HepG2 (cell line): Measurements from ENCODE around the gene WWC1.

Source experiments
- ELF4 ChIP-seq: sonication (generic); formaldehyde crosslinking; IDR thresholded peaks from 2 replicates; pipeline ENCODE4 v1.5.0; 2020; ENCODE audit warnings: missing genetic modification reagents, mild to moderate bottlenecking, moderate library complexity, borderline replicate concordance
- EP300 ChIP-seq, 3 experiments: sonication (generic) in 1 of 3; formaldehyde crosslinking in 1 of 3; IDR thresholded peaks; 2 replicates each; pipeline versions ENCODE4 v1.5.1 to v1.6.1; 2011 to 2020; ENCODE audit warnings: low read depth in 2 of 3, low read length in 2 of 3, borderline replicate concordance in 1 of 3, improper control_type of control experiment in 1 of 3, mild to moderate bottlenecking in 1 of 3, missing genetic modification reagents in 1 of 3, moderate library complexity in 1 of 3
- FOXK2 ChIP-seq: fragments of 450-650 bp; IDR thresholded peaks from 2 replicates; pipeline ENCODE4 v1.6.1; 2016
- GATAD1 ChIP-seq: IDR thresholded peaks from 2 replicates; pipeline ENCODE4 v1.6.1; 2016; ENCODE audit warnings: missing genetic modification reagents, missing compliant biosample characterization
- HOXA7 ChIP-seq: sonication (generic); formaldehyde crosslinking; IDR thresholded peaks from 2 replicates; pipeline ENCODE4 v1.8.1; 2022; ENCODE audit warnings: mild to moderate bottlenecking, missing genetic modification reagents, moderate library complexity
- JUNB ChIP-seq: sonication (generic); formaldehyde crosslinking; IDR thresholded peaks from 2 replicates; pipeline ENCODE4 v1.8.0; 2022; ENCODE audit warnings: missing genetic modification reagents, mild to moderate bottlenecking, borderline replicate concordance
- POLR2AphosphoS5 ChIP-seq: IDR thresholded peaks from 2 replicates; pipeline ENCODE4 v1.6.1; 2012; ENCODE audit warnings: low read depth, low read length
- RAD21 ChIP-seq: fragments of 450-650 bp; formaldehyde crosslinking; IDR thresholded peaks from 2 replicates; pipeline ENCODE4 v1.5.0; 2020; ENCODE audit warnings: mild to moderate bottlenecking
- SIN3A ChIP-seq: IDR thresholded peaks from 2 replicates; pipeline ENCODE4 v1.6.1; 2011; ENCODE audit warnings: low read depth, mild to moderate bottlenecking, control low read depth, low read length, borderline replicate concordance
- YY1 ChIP-seq: IDR thresholded peaks from 2 replicates; pipeline ENCODE4 v1.6.1; 2011; ENCODE audit warnings: low read length, low read depth, moderate library complexity, mild to moderate bottlenecking; ENCODE audit not compliant: insufficient read depth, insufficient replicate concordance
- ZFP91 ChIP-seq: sonication (generic); formaldehyde crosslinking; IDR thresholded peaks from 2 replicates; pipeline ENCODE4 v1.9.0; 2022; ENCODE audit warnings: missing genetic modification reagents, mild to moderate bottlenecking, borderline replicate concordance
- TF ChIP-seq, protein P1 (sequence below): sonication (generic); formaldehyde crosslinking; IDR thresholded peaks from 2 replicates; pipeline ENCODE4 v1.4.0; 2020; ENCODE audit warnings: missing genetic modification reagents

DNA sequence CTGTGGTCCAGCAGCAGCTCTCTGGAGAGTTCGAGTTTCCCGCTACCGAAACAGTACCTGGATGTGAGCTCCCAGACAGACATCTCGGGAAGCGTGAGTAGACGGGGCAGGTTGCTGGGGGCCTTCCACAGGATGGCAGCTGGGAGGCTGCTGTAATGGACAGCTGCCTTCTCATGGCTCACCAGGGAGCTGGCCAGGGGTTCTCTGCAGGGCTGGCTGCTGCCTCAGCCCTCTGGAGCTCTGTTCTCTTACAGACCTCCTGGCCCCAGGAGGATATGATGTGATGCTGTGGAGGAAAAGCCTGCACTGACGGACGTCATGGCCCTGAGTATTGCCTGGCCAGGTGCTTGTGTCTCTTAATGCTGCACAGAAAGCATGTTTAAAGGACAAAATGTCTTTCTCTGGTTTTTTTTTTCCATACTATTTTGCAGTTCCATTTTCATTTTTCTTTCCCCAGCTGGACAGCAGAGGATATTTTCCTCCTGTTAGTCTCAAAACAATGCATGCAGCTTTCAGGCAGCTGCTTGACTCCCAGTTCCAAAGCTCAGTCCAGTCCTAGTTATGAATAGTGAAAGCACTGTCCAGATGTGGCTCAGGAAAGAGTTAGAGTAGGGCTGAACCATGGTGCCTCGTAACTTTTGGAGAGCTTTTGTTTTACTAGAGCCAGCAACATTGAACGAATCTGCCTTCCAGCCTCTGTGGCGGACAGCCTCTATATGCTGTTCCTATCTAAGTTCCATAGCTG lies 117.3 kb downstream of the WWC1 start:
- no peak for TF ChIP-seq EP300 (IDR thresholded peaks at IDR 0.05; ENCODE audit: low read depth in 2 of 2, low read length in 2 of 2)
- no peak for TF ChIP-seq EP300 (CRISPR knock-in tag; IDR thresholded peaks at IDR 0.05; ENCODE audit: borderline replicate concordance)
- TF ChIP-seq, protein P1, sequence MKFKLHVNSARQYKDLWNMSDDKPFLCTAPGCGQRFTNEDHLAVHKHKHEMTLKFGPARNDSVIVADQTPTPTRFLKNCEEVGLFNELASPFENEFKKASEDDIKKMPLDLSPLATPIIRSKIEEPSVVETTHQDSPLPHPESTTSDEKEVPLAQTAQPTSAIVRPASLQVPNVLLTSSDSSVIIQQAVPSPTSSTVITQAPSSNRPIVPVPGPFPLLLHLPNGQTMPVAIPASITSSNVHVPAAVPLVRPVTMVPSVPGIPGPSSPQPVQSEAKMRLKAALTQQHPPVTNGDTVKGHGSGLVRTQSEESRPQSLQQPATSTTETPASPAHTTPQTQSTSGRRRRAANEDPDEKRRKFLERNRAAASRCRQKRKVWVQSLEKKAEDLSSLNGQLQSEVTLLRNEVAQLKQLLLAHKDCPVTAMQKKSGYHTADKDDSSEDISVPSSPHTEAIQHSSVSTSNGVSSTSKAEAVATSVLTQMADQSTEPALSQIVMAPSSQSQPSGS: no peak
- no peak for TF ChIP-seq ELF4 (CRISPR knock-in tag)
- TF ChIP-seq JUNB: no peak
- no peak for TF ChIP-seq GATAD1
- no peak for TF ChIP-seq FOXK2
- TF ChIP-seq SIN3A: no peak
- TF ChIP-seq RAD21 (CRISPR knock-in tag): no peak
- no peak for TF ChIP-seq YY1
- no peak for TF ChIP-seq POLR2AphosphoS5
- TF ChIP-seq HOXA7: no peak
- no peak for TF ChIP-seq ZFP91
